Stimulated activated CD4-positive, alpha-beta T cell treated with anti-CD3 and anti-CD28 coated beads, Interleukin-1b, Interleukin-23, amount 100 ng/mL, for 24 hours (primary cell): ENCODE measurements around the gene HOXC10.

Source experiments
- DNase-seq, 4 experiments: peaks; one replicate each; pipeline ENCODE4 v3.0.0-alpha.2; 2020; ENCODE audit warnings: low read depth in 4 of 4, low spot score in 1 of 4

Gene HOXC10

GRCh38 chr12:53990311-53991076 is 5.5 kb downstream of the HOXC10 start:
- DNase-seq: no peak

- DNase-seq: no peak
Observed at GRCh38 chr12:53991077-53991460, 6.1 kb downstream of the HOXC10 start.

- no peak for DNase-seq
Observed at GRCh38 chr12:53992377-53992889, 7.5 kb downstream of the HOXC10 start.

GRCh38 chr12:53993162-53994008 is 8.4 kb downstream of the HOXC10 start:
- no peak for DNase-seq

- DNase-seq: no peak
Observed at GRCh38 chr12:53994009-53994263, 9.0 kb downstream of the HOXC10 start.

GRCh38 chr12:53994264-53995001 is 9.5 kb downstream of the HOXC10 start:
- no peak for DNase-seq

GRCh38 chr12:53995002-53995377 is 10.0 kb downstream of the HOXC10 start:
- DNase-seq: no peak

GRCh38 chr12:53995378-53996239 is 10.7 kb downstream of the HOXC10 start:
- DNase-seq: no peak

GRCh38 chr12:53996240-53997203 is 11.6 kb downstream of the HOXC10 start:
- no peak for DNase-seq

GRCh38 chr12:53997204-53998109 is 12.5 kb downstream of the HOXC10 start:
- no peak for DNase-seq

- no peak for DNase-seq
Observed at GRCh38 chr12:53998110-53998899, 13.4 kb downstream of the HOXC10 start.

GRCh38 chr12:53998900-53999236 is 13.9 kb downstream of the HOXC10 start:
- no peak for DNase-seq

- DNase-seq: no peak
Observed at GRCh38 chr12:53999559-54000115, 14.7 kb downstream of the HOXC10 start.

GRCh38 chr12:54000116-54001114 is 15.5 kb downstream of the HOXC10 start, which contains the start of gene HOXC9:
Gene HOXC9 (plus strand): TSS chr12:54000161. CDS start chr12:54000189, 28 bp downstream.
- DNase-seq: no peak

GRCh38 chr12:54001283-54002187 is 16.6 kb downstream of the HOXC10 start:
- DNase-seq: no peak
